Common myeloid progenitor, CD34-positive (primary cell): Measurements from ENCODE around the gene OAS3.
"Not testable (repeated sequence)": the region's sequence is repeated elsewhere in the genome, so short reads cannot be mapped to it uniquely, and the experiment has no call there.

Experiments used
- CTCF ChIA-PET: fragments of 350-600 bp; sonication (Branson Sonifier 250); formaldehyde crosslinking; loops from one replicate; lab custom pipeline; 2021; ENCODE audit warnings: antibody characterized with exemption; lab: Charles Lee
- POLR2A ChIA-PET: fragments of 350-600 bp; sonication (Branson Sonifier 250); formaldehyde crosslinking; loops from one replicate; lab custom pipeline; 2021; ENCODE audit warnings: antibody characterized with exemption; lab: Charles Lee
- DNase-seq, 3 donors: peaks; one replicate each; pipeline versions ENCODE4 v3.0.0 to v3.0.0-alpha.2; 2013
- H3K27ac ChIP-seq, 2 experiments: 1 replicate in 1 of 2; 2 replicates in 1 of 2; pipeline ENCODE4 v1.7.0; 2013; ENCODE audit warnings: inconsistent platforms in 2 of 2, low read length in 2 of 2, mild to moderate bottlenecking in 2 of 2, low read depth in 1 of 2, moderate library complexity in 1 of 2; ENCODE audit not compliant: severe bottlenecking in 2 of 2, insufficient read depth in 1 of 2, poor library complexity in 1 of 2
- H3K27me3 ChIP-seq, 5 experiments: replicated peaks in 2 of 5; 1 replicate in 3 of 5; 2 replicates in 2 of 5; pipeline versions ENCODE4 v1.6.1 to v1.7.0; 2013; ENCODE audit warnings: low read length in 4 of 5, mild to moderate bottlenecking in 2 of 5, moderate library complexity in 2 of 5, inconsistent platforms in 1 of 5; ENCODE audit not compliant: insufficient read depth in 5 of 5, control insufficient read depth in 4 of 5
- H3K36me3 ChIP-seq, 4 experiments: 1 replicate in 2 of 4; 2 replicates in 2 of 4; pipeline versions ENCODE4 v1.6.1 to v1.7.0; 2013; ENCODE audit warnings: low read length in 3 of 4, control low read depth in 1 of 4, mild to moderate bottlenecking in 1 of 4; ENCODE audit not compliant: control insufficient read depth in 4 of 4, insufficient read depth in 4 of 4
- H3K4me1 ChIP-seq, 4 experiments: 1 replicate in 3 of 4; 2 replicates in 1 of 4; pipeline versions ENCODE4 v1.6.1 to v1.7.1; 2013; ENCODE audit warnings: low read length in 3 of 4, mild to moderate bottlenecking in 3 of 4, control low read depth in 1 of 4, inconsistent platforms in 1 of 4, moderate library complexity in 1 of 4; ENCODE audit not compliant: control insufficient read depth in 4 of 4, insufficient read depth in 4 of 4; ENCODE audit errors: control extremely low read depth in 1 of 4
- H3K4me3 ChIP-seq, 7 experiments: 1 replicate in 4 of 7; 2 replicates in 3 of 7; pipeline versions ENCODE4 v1.5.1 to v1.7.0; 2013; ENCODE audit warnings: mild to moderate bottlenecking in 7 of 7, low read length in 6 of 7, moderate library complexity in 6 of 7, inconsistent platforms in 2 of 7, low read depth in 2 of 7, control low read depth in 1 of 7; ENCODE audit not compliant: insufficient read depth in 4 of 7, control insufficient read depth in 1 of 7; ENCODE audit errors: extremely low read depth in 1 of 7
- H3K9me3 ChIP-seq, 5 experiments: 1 replicate in 4 of 5; 2 replicates in 1 of 5; pipeline versions ENCODE4 v1.6.1 to v1.7.1; 2013; ENCODE audit warnings: low read length in 4 of 5, mild to moderate bottlenecking in 2 of 5, inconsistent platforms in 1 of 5, low read depth in 1 of 5, moderate library complexity in 1 of 5; ENCODE audit not compliant: control insufficient read depth in 4 of 5, insufficient read depth in 2 of 5; ENCODE audit errors: control extremely low read depth in 1 of 5
- WGBS: methylation state at CpG from one replicate; pipeline ENCODE4 v1.1.5; 2013; ENCODE audit not compliant: insufficient coverage; 5-methylcytosine and 5-hydroxymethylcytosine counted together

The OAS3 gene

GRCh38 chr12:112947761-112948160 is 9.5 kb downstream of the OAS3 start:
- WGBS, result 100% methylated on average over 5 of the region's 5 CpGs
- Histone ChIP-seq H3K9me3 (peaks cover 0 to 8% (median 3%) of the 10 kb centered on the region in 5 experiments), H3K4me3 (no peak overlapping the region), H3K4me1 (no peaks in the 10 kb centered on the region), H3K36me3 (peaks cover 21 to 72% (median 25%) of the 10 kb centered on the region in 4 experiments), H3K27ac (no peak overlapping the region), H3K27me3 (no peaks in the 10 kb centered on the region)
- ChIA-PET POLR2A (no interaction called here), CTCF (interaction anchor here (1.1 kb wide), 1 partner anchor 45 kb away, joined by 3 read pairs; no protein-coding TSS in a partner anchor)
- no peak for DNase-seq

- no peak overlapping the region for H3K4me3 ChIP-seq
- H3K9me3 ChIP-seq, result peaks cover 0 to 8% (median 3%) of the 10 kb centered on the region in 5 experiments
- H3K4me1 ChIP-seq, result no peaks in the 10 kb centered on the region
- H3K36me3 ChIP-seq, result peaks cover 19 to 72% (median 25%) of the 10 kb centered on the region in 4 experiments
- ChIA-PET POLR2A (interaction anchor here (0.6 kb wide), 1 partner anchor 219 kb away, joined by 3 read pairs; no protein-coding TSS in a partner anchor), CTCF (interaction anchor here (0.7 to 1.5 kb wide), 3 partner anchors 11 to 48 kb away, joined by 3 read pairs; partner anchors contain the start of gene OAS3)
- no peaks in the 10 kb centered on the region for H3K27me3 ChIP-seq
- WGBS, result 100% methylated on average over 4 of the region's 7 CpGs
- no peak for DNase-seq
- no peak overlapping the region for H3K27ac ChIP-seq
Measured at GRCh38 chr12:112948806-112949205, 10.5 kb downstream of the OAS3 start.

- peaks cover 16 to 58% (median 20%) of the 10 kb centered on the region in 4 experiments for H3K36me3 ChIP-seq
- ChIA-PET POLR2A (no interaction called here), CTCF (no interaction called here)
- no peak overlapping the region for H3K27ac ChIP-seq
- no peak overlapping the region for H3K4me3 ChIP-seq
- peaks cover 0 to 8% (median 3%) of the 10 kb centered on the region in 5 experiments for H3K9me3 ChIP-seq
- no peaks in the 10 kb centered on the region for H3K4me1 ChIP-seq
- no peaks in the 10 kb centered on the region for H3K27me3 ChIP-seq
- DNase-seq, result no peak
- WGBS, result 96% methylated on average over 10 of the region's 11 CpGs
Measured at GRCh38 chr12:112950701-112951100, 12.4 kb downstream of the OAS3 start.

- H3K4me3 ChIP-seq, H3K27me3 ChIP-seq, DNase-seq, H3K4me1 ChIP-seq, H3K9me3 ChIP-seq, POLR2A ChIA-PET, H3K27ac ChIP-seq: not testable (repeated sequence)
- CTCF ChIA-PET, result interaction anchor here (1.4 kb wide), 1 partner anchor 14 kb away, joined by 3 read pairs; no protein-coding TSS in a partner anchor
- H3K36me3 ChIP-seq, result peaks cover 7 to 40% (median 9%) of the 10 kb centered on the region in 4 experiments
- 100% methylated on average over 1 of the region's 4 CpGs for WGBS
Measured at GRCh38 chr12:112957125-112957524, 18.9 kb downstream of the OAS3 start.

- Histone ChIP-seq H3K27me3 (no peaks in the 10 kb centered on the region), H3K4me1 (no peaks in the 10 kb centered on the region), H3K9me3 (peaks cover 0 to 7% (median 5%) of the 10 kb centered on the region in 5 experiments), H3K36me3 (peaks cover 15 to 71% (median 23%) of the 10 kb centered on the region in 4 experiments), H3K27ac (no peak overlapping the region), H3K4me3 (no peak overlapping the region)
- no peak for DNase-seq
- whole genome bisulfite sequencing, result 92% methylated on average over 7 of the region's 7 CpGs
- ChIA-PET CTCF (interaction anchor here (1.0 to 1.7 kb wide), 2 partner anchors 9 to 33 kb away, joined by 3 to 6 read pairs; no protein-coding TSS in a partner anchor), POLR2A (no interaction called here)
Measured at GRCh38 chr12:112961074-112961473, 22.8 kb downstream of the OAS3 start.

GRCh38 chr12:112961536-112961935 is 23.3 kb downstream of the OAS3 start:
- CTCF ChIA-PET, result interaction anchor here (1.7 kb wide), 1 partner anchor 8 kb away, joined by 6 read pairs; no protein-coding TSS in a partner anchor
- Histone ChIP-seq H3K27ac (no peak overlapping the region), H3K4me1 (no peaks in the 10 kb centered on the region), H3K9me3 (peaks cover 0 to 7% (median 5%) of the 10 kb centered on the region in 5 experiments), H3K4me3 (no peak overlapping the region), H3K36me3 (peaks cover 16 to 75% (median 24%) of the 10 kb centered on the region in 4 experiments), H3K27me3 (no peaks in the 10 kb centered on the region)
- WGBS, result 100% methylated on average over 1 of the region's 4 CpGs
- no peak for DNase-seq
- POLR2A ChIA-PET, result no interaction called here

- WGBS, result 100% methylated on average over 7 of the region's 7 CpGs
- no peak overlapping the region for H3K27ac ChIP-seq
- H3K9me3 ChIP-seq, result peaks cover 0 to 7% (median 5%) of the 10 kb centered on the region in 5 experiments
- no peak for DNase-seq
- ChIA-PET CTCF (interaction anchor here (1.1 kb wide), 1 partner anchor 18 kb away, joined by 3 read pairs; no protein-coding TSS in a partner anchor), POLR2A (interaction anchor here (0.6 kb wide), 2 partner anchors 38 to 956 kb away, joined by 4 to 6 read pairs; no protein-coding TSS in a partner anchor)
- peaks cover 18 to 85% (median 25%) of the 10 kb centered on the region in 4 experiments for H3K36me3 ChIP-seq
- H3K4me1 ChIP-seq, result no peaks in the 10 kb centered on the region
- no peaks in the 10 kb centered on the region for H3K27me3 ChIP-seq
- no peak overlapping the region for H3K4me3 ChIP-seq
Measured at GRCh38 chr12:112962561-112962960, 24.3 kb downstream of the OAS3 start.
